K562 (cell line): ENCODE results near the gene ST6GALNAC1. TPM values are rescaled to one million over a fixed set of nuclear protein-coding genes. Genes with fewer than 3 reads are reported as not detected.
"Not testable (repeated sequence)": the region's sequence is repeated elsewhere in the genome, so short reads cannot be mapped to it uniquely, and the experiment has no call there.

ENCODE experiments used
- ATAC-seq: fragments of 200-7000 bp; cut with Tn5 transposase; 3 replicates; pipeline ENCODE4 v1.9.1; 2020; ENCODE audit warnings: moderate library complexity
- BruUV-seq: library from RNA; stranded (reverse); fragments of 400-500 nt; replicated peaks from 2 replicates; lab custom pipeline; 2021; lab: Mats Ljungman, UMichigan
- CTCF ChIA-PET: fragments of 300-600 bp; formaldehyde crosslinking; extraction: SDS; loops from one replicate; lab custom pipeline; 2021; ENCODE audit warnings: low intra/inter-chr PET ratio; lab: Yijun Ruan, JAX
- POLR2A ChIA-PET: fragments of 300-600, 350-650 bp; sonication (Branson Sonifier 250); formaldehyde crosslinking; extraction: SDS; loops from one replicate; lab custom pipeline; 2021; ENCODE audit warnings: antibody characterized with exemption, inconsistent platforms; lab: Yijun Ruan, JAX
- DNase-seq, 4 experiments: peaks; one replicate each; pipeline versions ENCODE4 v3.0.0 to v3.0.0-alpha.2; 2011 to 2018; ENCODE audit warnings: low spot score in 3 of 4, mixed read lengths in 3 of 4; ENCODE audit errors: extremely low read depth in 1 of 4
- FAIRE-seq: peaks from 2 replicates; lab custom pipeline; 2011; peaks lifted over from hg19 to GRCh38; lab: Jason Lieb, UNC
- H2AFZ ChIP-seq: 2 replicates; pipeline ENCODE4 v1.6.0; 2011; ENCODE audit warnings: low read depth, low read length, control low read depth, inconsistent platforms
- H3K27ac ChIP-seq: fragments of 200-600 bp; 3 replicates; pipeline ENCODE4 v1.8.0; 2011; ENCODE audit warnings: low read depth, mild to moderate bottlenecking, control low read depth, inconsistent platforms, low read length, moderate library complexity, mixed read lengths; ENCODE audit errors: extremely low read depth
- H3K27me3 ChIP-seq, 2 experiments: fragments of 300-600 bp in 1 of 2; 2 replicates in 1 of 2; 3 replicates in 1 of 2; pipeline versions ENCODE4 v1.6.0 to v1.8.0; 2011; ENCODE audit warnings: inconsistent platforms in 2 of 2, low read length in 2 of 2, mild to moderate bottlenecking in 1 of 2, mixed read lengths in 1 of 2, moderate library complexity in 1 of 2; ENCODE audit not compliant: control insufficient read depth in 2 of 2, insufficient read depth in 2 of 2
- H3K36me3 ChIP-seq: fragments of 300-600 bp; 3 replicates; pipeline ENCODE4 v1.8.0; 2011; ENCODE audit warnings: mild to moderate bottlenecking, low read length, inconsistent platforms; ENCODE audit not compliant: control insufficient read depth, insufficient read depth
- H3K4me1 ChIP-seq, 2 experiments: fragments of 200-600 bp in 1 of 2; replicated peaks in 1 of 2; 2 replicates in 1 of 2; 3 replicates in 1 of 2; pipeline versions ENCODE4 v1.5.1 to v1.8.0; 2011; ENCODE audit warnings: inconsistent platforms in 2 of 2, low read length in 2 of 2, mild to moderate bottlenecking in 1 of 2, mixed read lengths in 1 of 2, moderate library complexity in 1 of 2; ENCODE audit not compliant: control insufficient read depth in 2 of 2, insufficient read depth in 2 of 2
- H3K4me2 ChIP-seq: 2 replicates; pipeline ENCODE4 v1.6.1; 2011; ENCODE audit warnings: low read length, control low read depth, inconsistent platforms, mixed read lengths; ENCODE audit not compliant: insufficient read depth
- H3K4me3 ChIP-seq: fragments of 200-600 bp; sonication (generic), shearing (Covaris generic); 2 replicates; pipeline ENCODE4 v1.5.1; 2016; ENCODE audit warnings: control low read depth, inconsistent platforms
- H3K79me2 ChIP-seq: fragments of 200-600 bp; 3 replicates; pipeline ENCODE4 v1.8.0; 2011; ENCODE audit warnings: low read length, inconsistent platforms; ENCODE audit not compliant: control insufficient read depth, insufficient read depth
- H3K9ac ChIP-seq, 2 experiments: 2 replicates each; pipeline versions ENCODE4 v1.6.0 to v1.6.1; 2011; ENCODE audit warnings: low read depth in 2 of 2, low read length in 2 of 2, control low read depth in 1 of 2, inconsistent platforms in 1 of 2, mild to moderate bottlenecking in 1 of 2, mixed read lengths in 1 of 2; ENCODE audit not compliant: insufficient read depth in 1 of 2
- H3K9me1 ChIP-seq: one replicate; pipeline ENCODE4 v1.6.0; 2011; ENCODE audit warnings: inconsistent platforms, mild to moderate bottlenecking, low read length, moderate library complexity; ENCODE audit not compliant: control insufficient read depth, insufficient read depth
- H3K9me3 ChIP-seq: replicated peaks from 2 replicates; pipeline ENCODE4 v1.5.1; 2011; ENCODE audit warnings: low read depth, low read length, inconsistent platforms; ENCODE audit not compliant: control insufficient read depth, insufficient read depth
- H4K20me1 ChIP-seq: replicated peaks from 2 replicates; pipeline ENCODE4 v1.6.1; 2011; ENCODE audit warnings: low read length, inconsistent platforms, mixed read lengths; ENCODE audit not compliant: control insufficient read depth, insufficient read depth
- ARID1B ChIP-seq: fragments of 450-650 bp; IDR thresholded peaks from 2 replicates; pipeline ENCODE4 v1.6.1; 2016; ENCODE audit warnings: antibody characterized with exemption, mild to moderate bottlenecking, inconsistent platforms
- CEBPG ChIP-seq, 3 experiments: fragments of 200-800 bp in 1 of 3; sonication (Bioruptor generic) in 1 of 3; sonication (generic) in 1 of 3; formaldehyde crosslinking in 1 of 3; IDR thresholded peaks in 2 of 3; conservative IDR thresholded peaks in 1 of 3; 2 replicates each; pipeline versions ENCODE4 v1.6.1 to v1.8.0; 2016 to 2022; ENCODE audit warnings: missing compliant biosample characterization in 2 of 3, missing genetic modification characterization in 2 of 3, mild to moderate bottlenecking in 1 of 3, missing genetic modification reagents in 1 of 3
- EP400 ChIP-seq: fragments of 450-650 bp; IDR thresholded peaks from 2 replicates; pipeline ENCODE4 v1.6.1; 2017; ENCODE audit warnings: antibody characterized with exemption, mild to moderate bottlenecking, moderate library complexity
- MEIS2 ChIP-seq: fragments of 450-650 bp; IDR thresholded peaks from 2 replicates; pipeline ENCODE4 v1.6.1; 2014; ENCODE audit warnings: mild to moderate bottlenecking; ENCODE audit not compliant: partially characterized antibody
- MGA ChIP-seq: fragments of 450-650 bp; IDR thresholded peaks from 2 replicates; pipeline ENCODE4 v1.6.1; 2016; ENCODE audit warnings: mild to moderate bottlenecking, moderate library complexity
- TCF3 ChIP-seq: sonication (generic); formaldehyde crosslinking; IDR thresholded peaks from 2 replicates; pipeline ENCODE4 v1.4.0; 2020; ENCODE audit warnings: mild to moderate bottlenecking, missing genetic modification reagents
- VEZF1 ChIP-seq: fragments of 200-800 bp; sonication (Bioruptor generic); IDR thresholded peaks from 2 replicates; pipeline ENCODE4 v1.6.1; 2017; ENCODE audit warnings: missing genetic modification characterization, missing compliant biosample characterization
- WGBS: fragments of 100-300 bp; shearing (Covaris generic); methylation state at CpG from one replicate; pipeline ENCODE4 v1.1.6; 2016; ENCODE audit warnings: low coverage, mixed read lengths; ENCODE audit not compliant: insufficient coverage; ENCODE audit errors: missing lambda C conversion rate; 5-methylcytosine and 5-hydroxymethylcytosine counted together
- in situ Hi-C: fragments of 300-500 bp; cut with MboI; formaldehyde crosslinking; loops from 4 replicates; pipeline ENCODE4 v1.15.0; 2018; ENCODE audit warnings: inconsistent platforms, mixed read lengths
- intact Hi-C: fragments of 100-400 bp; cut with micrococcal nuclease; formaldehyde crosslinking; loops from 2 replicates; pipeline ENCODE4 v1.14.2; 2022
- polyA plus RNA-seq, 8 experiments: library from polyadenylated mRNA; depleted of rRNA in 4 of 8; stranded (reverse) in 5 of 8; unstranded in 3 of 8; fragments of >200 nt; fragmentation: Nextera tagmentation in 2 of 8; fragmentation: Illumina TruSeq in 1 of 8; extraction: Ambion mirVana in 2 of 8; extraction: Trizol in 1 of 8; gene quantifications; 2 replicates each; pipeline versions ENCODE4 v1.2.1 to v1.2.3, GENCODE V29; 2011 to 2014; ENCODE audit warnings: inconsistent platforms in 1 of 8, missing spikeins in 1 of 8
- total RNA-seq, 7 experiments: library from RNA; depleted of rRNA in 6 of 7; stranded (reverse); fragments of >200 nt in 6 of 7; fragmentation: Illumina TruSeq in 2 of 7; extraction: Trizol in 2 of 7; gene quantifications; 2 replicates each; pipeline versions ENCODE4 v1.2.1 to v1.2.3, GENCODE V29; 2011 to 2021; ENCODE audit warnings: low replicate concordance in 1 of 7

ST6GALNAC1 gene
- total and polyA plus RNA-seq, 9 of the 15 experiments (the other 6 are each of a cell fraction or from before 2014, with no cell fraction given), result 20.6 to 68.4 (median 50.5) TPM

GRCh38 chr17:76611080-76611749, 32.3 kb downstream of the ST6GALNAC1 start:
- Histone ChIP-seq H3K4me1 (peaks cover 3 to 11% of the 10 kb centered on the region in 2 experiments; a peak in 4 of 5 replicates), H3K9ac (peak overlapping the region in 1 of 2 experiments; percentile 17; a peak in 1 of 4 replicates)
- H3K9me3 ChIP-seq, H3K27me3 ChIP-seq, intact Hi-C loops, DNase-seq, H2AFZ ChIP-seq, CTCF ChIA-PET, H3K9me1 ChIP-seq, H3K4me3 ChIP-seq, H3K36me3 ChIP-seq, H3K27ac ChIP-seq, H3K4me2 ChIP-seq, BruUV-seq, H4K20me1 ChIP-seq, in situ Hi-C loops, H3K79me2 ChIP-seq: not testable (repeated sequence)
- 38% methylated on average over 9 of the region's 13 CpGs for WGBS
- peak; percentile 77 for ATAC-seq
- POLR2A ChIA-PET, result interaction anchor here (0.5 to 4.1 kb wide), 8 partner anchors 9 to 230 kb away, joined by 3 to 33 read pairs (median 4); a partner anchor contains a TSS
- FAIRE-seq, result peak; percentile 42
- TF ChIP-seq CEBPG (CRISPR knock-in tag; IDR thresholded peaks at IDR 0.05) (peak; percentile 91), CEBPG (tag; conservative IDR thresholded peaks at IDR 0.05 in 1 of 2, IDR thresholded peaks at IDR 0.05 in 1 of 2) (peak; percentile 79 to 84), MGA (peak; percentile 72), MEIS2 (peak; percentile 30), TCF3 (CRISPR knock-in tag) (peak; percentile 48), EP400 (peak; percentile 26; the same call in 1 of the 2 replicates), ARID1B (peak; percentile 21; the same call in 1 of the 2 replicates), VEZF1 (CRISPR knock-in tag) (peak; percentile 32; the same call in 1 of the 2 replicates)
